Astrocyte (in vitro differentiated cells and primary cell): ENCODE data around the gene MET. TPM values are rescaled to one million over a fixed set of nuclear protein-coding genes. Genes with fewer than 3 reads are reported as not detected.

ENCODE experiments used
- DNase-seq: peaks from one replicate; pipeline ENCODE4 v3.0.0-alpha.2; 2010; ENCODE audit warnings: low read depth
- FAIRE-seq: peaks from 2 replicates; lab custom pipeline; 2011; peaks lifted over from hg19 to GRCh38; lab: Jason Lieb, UNC
- H2AFZ ChIP-seq: 2 replicates; pipeline ENCODE4 v1.6.0; 2012; ENCODE audit warnings: low read depth, low read length, inconsistent platforms
- H3K27ac ChIP-seq: 2 replicates; pipeline ENCODE4 v1.5.1; 2011; ENCODE audit warnings: low read depth, low read length, inconsistent platforms
- H3K27me3 ChIP-seq: 2 replicates; pipeline ENCODE4 v1.6.0; 2011; ENCODE audit warnings: low read length, inconsistent platforms; ENCODE audit not compliant: insufficient read depth
- H3K36me3 ChIP-seq: 2 replicates; pipeline ENCODE4 v1.5.1; 2011; ENCODE audit warnings: low read length, inconsistent platforms; ENCODE audit not compliant: insufficient read depth
- H3K4me1 ChIP-seq: 2 replicates; pipeline ENCODE4 v1.5.1; 2011; ENCODE audit warnings: low read length, inconsistent platforms; ENCODE audit not compliant: insufficient read depth
- H3K4me2 ChIP-seq: 2 replicates; pipeline ENCODE4 v1.6.0; 2012; ENCODE audit warnings: low read length, inconsistent platforms
- H3K4me3 ChIP-seq: 2 replicates; pipeline ENCODE4 v1.5.1; 2011; ENCODE audit warnings: low read depth, mild to moderate bottlenecking, low read length, inconsistent platforms; ENCODE audit not compliant: insufficient read depth
- H3K79me2 ChIP-seq: 2 replicates; pipeline ENCODE4 v1.6.0; 2012; ENCODE audit warnings: mild to moderate bottlenecking, low read length, inconsistent platforms; ENCODE audit not compliant: insufficient read depth
- H3K9ac ChIP-seq: 2 replicates; pipeline ENCODE4 v1.6.0; 2012; ENCODE audit warnings: mild to moderate bottlenecking, low read length, inconsistent platforms
- H3K9me3 ChIP-seq: 2 replicates; pipeline ENCODE4 v1.5.1; 2012; ENCODE audit warnings: low read depth, mild to moderate bottlenecking, low read length, inconsistent platforms; ENCODE audit not compliant: insufficient read depth
- H4K20me1 ChIP-seq: 2 replicates; pipeline ENCODE4 v1.6.0; 2012; ENCODE audit warnings: low read length, inconsistent platforms; ENCODE audit not compliant: insufficient read depth
- H3K27ac Mint-ChIP-seq: one replicate; pipeline ENCODE4 v1.8.0; 2021; ENCODE audit warnings: mild to moderate bottlenecking, mixed read lengths; ENCODE audit not compliant: unreplicated experiment
- H3K27me3 Mint-ChIP-seq: one replicate; pipeline ENCODE4 v1.8.0; 2021; ENCODE audit warnings: low read depth, mixed read lengths; ENCODE audit not compliant: unreplicated experiment
- H3K36me3 Mint-ChIP-seq: one replicate; pipeline ENCODE4 v1.8.0; 2021; ENCODE audit warnings: low read depth, mixed read lengths; ENCODE audit not compliant: unreplicated experiment
- H3K4me1 Mint-ChIP-seq: one replicate; pipeline ENCODE4 v1.8.0; 2021; ENCODE audit warnings: low read depth, mixed read lengths; ENCODE audit not compliant: unreplicated experiment
- H3K4me3 Mint-ChIP-seq: one replicate; pipeline ENCODE4 v1.8.0; 2021; ENCODE audit warnings: mild to moderate bottlenecking, moderate library complexity, mixed read lengths; ENCODE audit not compliant: unreplicated experiment
- H3K9me3 Mint-ChIP-seq: one replicate; pipeline ENCODE4 v1.8.0; 2021; ENCODE audit warnings: mild to moderate bottlenecking, mixed read lengths; ENCODE audit not compliant: unreplicated experiment
- EZH2 ChIP-seq: IDR thresholded peaks from 2 replicates; pipeline ENCODE4 v1.6.1; 2012; ENCODE audit warnings: mild to moderate bottlenecking, low read length, inconsistent platforms; ENCODE audit not compliant: insufficient read depth
- total RNA-seq: library from RNA; stranded (reverse); gene quantifications from 2 replicates; pipeline ENCODE4 v1.2.1, GENCODE V29; 2021
- TF ChIP-seq, protein P1 (sequence below): IDR thresholded peaks from 2 replicates; pipeline ENCODE4 v1.5.1; 2011; ENCODE audit warnings: low read depth, mild to moderate bottlenecking, inconsistent platforms, low read length, moderate library complexity; ENCODE audit not compliant: insufficient read depth

The MET gene
- total RNA-seq, 1 donor from 2014 or later, result 8.2 TPM

- DNase-seq (no peak), FAIRE-seq (no peak)
Observed at GRCh38 chr7:116650436-116650835, 21.6 kb upstream of the MET start.

DNA sequence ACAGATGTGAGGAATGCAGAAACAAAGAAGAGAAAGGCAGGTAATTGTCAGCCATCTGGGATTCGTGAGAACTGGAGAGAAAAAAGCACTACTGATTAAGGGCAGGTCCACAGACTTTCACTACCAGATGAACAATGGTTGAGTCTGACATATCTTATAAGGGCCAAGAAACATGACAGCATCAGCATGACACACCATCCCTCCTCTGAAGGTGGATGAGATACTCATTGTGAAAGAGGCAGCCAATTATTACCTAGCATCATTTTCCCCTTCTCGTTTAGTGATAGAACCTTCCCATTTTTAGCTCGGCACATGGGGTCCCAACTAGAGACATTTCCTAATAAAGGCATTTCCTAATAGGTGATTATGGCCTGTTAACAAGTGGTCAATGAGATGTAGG, 19.2 kb upstream of the MET start:
- TF ChIP-seq, protein P1, sequence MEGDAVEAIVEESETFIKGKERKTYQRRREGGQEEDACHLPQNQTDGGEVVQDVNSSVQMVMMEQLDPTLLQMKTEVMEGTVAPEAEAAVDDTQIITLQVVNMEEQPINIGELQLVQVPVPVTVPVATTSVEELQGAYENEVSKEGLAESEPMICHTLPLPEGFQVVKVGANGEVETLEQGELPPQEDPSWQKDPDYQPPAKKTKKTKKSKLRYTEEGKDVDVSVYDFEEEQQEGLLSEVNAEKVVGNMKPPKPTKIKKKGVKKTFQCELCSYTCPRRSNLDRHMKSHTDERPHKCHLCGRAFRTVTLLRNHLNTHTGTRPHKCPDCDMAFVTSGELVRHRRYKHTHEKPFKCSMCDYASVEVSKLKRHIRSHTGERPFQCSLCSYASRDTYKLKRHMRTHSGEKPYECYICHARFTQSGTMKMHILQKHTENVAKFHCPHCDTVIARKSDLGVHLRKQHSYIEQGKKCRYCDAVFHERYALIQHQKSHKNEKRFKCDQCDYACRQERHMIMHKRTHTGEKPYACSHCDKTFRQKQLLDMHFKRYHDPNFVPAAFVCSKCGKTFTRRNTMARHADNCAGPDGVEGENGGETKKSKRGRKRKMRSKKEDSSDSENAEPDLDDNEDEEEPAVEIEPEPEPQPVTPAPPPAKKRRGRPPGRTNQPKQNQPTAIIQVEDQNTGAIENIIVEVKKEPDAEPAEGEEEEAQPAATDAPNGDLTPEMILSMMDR, result no peak
- TF ChIP-seq EZH2, result no peak
- no peak overlapping the region for H3K4me3 Mint-ChIP-seq

More at GRCh38 chr7:116650436-116650835, 21.6 kb upstream of the MET start:
- Mint-ChIP-seq H3K27ac (no peak overlapping the region), H3K27me3 (peaks cover 3% of the 10 kb centered on the region), H3K36me3 (no peaks in the 10 kb centered on the region), H3K4me1 (peaks cover 14% of the 10 kb centered on the region), H3K4me3 (no peak overlapping the region), H3K9me3 (peaks cover 2% of the 10 kb centered on the region)
- Histone ChIP-seq H3K27ac (no peak overlapping the region), H4K20me1 (no peaks in the 10 kb centered on the region), H3K4me2 (no peak overlapping the region), H3K9me3 (no peaks in the 10 kb centered on the region), H3K4me1 (peaks cover 13% of the 10 kb centered on the region), H2AFZ (no peak overlapping the region), H3K27me3 (no peaks in the 10 kb centered on the region), H3K4me3 (no peak overlapping the region), H3K9ac (no peak overlapping the region), H3K79me2 (no peaks in the 10 kb centered on the region), H3K36me3 (no peaks in the 10 kb centered on the region)
- no peak for TF ChIP-seq EZH2
- TF ChIP-seq, protein P1, result no peak

GRCh38 chr7:116653204-116653603, 18.8 kb upstream of the MET start:
- Mint-ChIP-seq H3K4me1 (peaks cover 14% of the 10 kb centered on the region), H3K36me3 (no peaks in the 10 kb centered on the region), H3K9me3 (peaks cover 2% of the 10 kb centered on the region), H3K4me3 (no peak overlapping the region), H3K27me3 (peaks cover 3% of the 10 kb centered on the region), H3K27ac (peak overlapping the region; percentile 31)
- peak; percentile 92 for DNase-seq
- H3K79me2 ChIP-seq, result no peaks in the 10 kb centered on the region
- no peak overlapping the region for H3K4me3 ChIP-seq
- H3K9me3 ChIP-seq, result no peaks in the 10 kb centered on the region
- H3K27ac ChIP-seq, result peak overlapping the region; percentile 60
- H4K20me1 ChIP-seq, result no peaks in the 10 kb centered on the region
- TF ChIP-seq, protein P1, result no peak
- TF ChIP-seq EZH2, result no peak
- H2AFZ ChIP-seq, result no peak overlapping the region
- H3K4me1 ChIP-seq, result peaks cover 13% of the 10 kb centered on the region
- H3K9ac ChIP-seq, result no peak overlapping the region
- peak; percentile 59 for FAIRE-seq
- no peaks in the 10 kb centered on the region for H3K27me3 ChIP-seq
- peak overlapping the region; percentile 49 for H3K4me2 ChIP-seq
- H3K36me3 ChIP-seq, result no peaks in the 10 kb centered on the region

More for the DNA sequence above, 19.2 kb upstream of the MET start:
- peaks cover 13% of the 10 kb centered on the region for H3K4me1 ChIP-seq
- no peaks in the 10 kb centered on the region for H3K27me3 ChIP-seq
- H2AFZ ChIP-seq, result no peak overlapping the region
- no peaks in the 10 kb centered on the region for H3K79me2 ChIP-seq
- H3K36me3 ChIP-seq, result no peaks in the 10 kb centered on the region
- no peaks in the 10 kb centered on the region for H3K36me3 Mint-ChIP-seq
- H3K9me3 Mint-ChIP-seq, result peaks cover 2% of the 10 kb centered on the region
- no peak for FAIRE-seq
- peaks cover 3% of the 10 kb centered on the region for H3K27me3 Mint-ChIP-seq
- no peaks in the 10 kb centered on the region for H4K20me1 ChIP-seq
- peak overlapping the region; percentile 60 for H3K27ac ChIP-seq
- peaks cover 14% of the 10 kb centered on the region for H3K4me1 Mint-ChIP-seq
- peak; percentile 51 for DNase-seq
- H3K9ac ChIP-seq, result no peak overlapping the region
- H3K27ac Mint-ChIP-seq, result peak overlapping the region; percentile 31
- no peaks in the 10 kb centered on the region for H3K9me3 ChIP-seq
- no peak overlapping the region for H3K4me3 ChIP-seq
- peak overlapping the region; percentile 49 for H3K4me2 ChIP-seq
